LHCN-M2 (cell line): ENCODE data around the gene VEGFD. TPM values are rescaled to one million over a fixed set of nuclear protein-coding genes. Genes with fewer than 3 reads are reported as not detected.

Experiments
- DNase-seq: peaks from one replicate; pipeline ENCODE4 v3.0.0-alpha.2; 2012; ENCODE audit warnings: low read depth
- total RNA-seq: library from RNA; depleted of rRNA; stranded (reverse); fragments of >200 nt; gene quantifications from 2 replicates; pipeline ENCODE4 v1.2.3, GENCODE V29; 2014

VEGFD gene
- total RNA-seq, 1 experiment from 2014 or later = not detected

DNA sequence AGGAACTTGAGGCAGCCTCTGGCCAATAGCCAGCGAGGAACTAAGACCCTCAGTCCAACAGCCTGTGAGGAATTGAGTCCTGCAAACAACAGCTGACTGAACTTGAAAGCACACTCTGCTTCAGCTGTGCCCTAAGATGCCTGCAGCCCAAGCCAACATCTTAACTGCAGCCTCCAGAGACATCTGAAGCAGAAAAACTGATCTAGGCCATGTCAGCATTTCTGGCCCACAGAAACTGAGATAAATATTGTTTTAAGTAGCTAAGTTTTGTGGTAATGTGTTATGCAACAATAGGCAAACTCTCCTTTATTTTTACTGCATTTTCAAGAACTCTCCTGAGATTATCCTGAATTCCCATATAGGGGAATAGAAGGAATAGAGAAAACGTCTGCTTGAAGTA lies 24.5 kb downstream of the VEGFD start:
- no peak for DNase-seq

DNA sequence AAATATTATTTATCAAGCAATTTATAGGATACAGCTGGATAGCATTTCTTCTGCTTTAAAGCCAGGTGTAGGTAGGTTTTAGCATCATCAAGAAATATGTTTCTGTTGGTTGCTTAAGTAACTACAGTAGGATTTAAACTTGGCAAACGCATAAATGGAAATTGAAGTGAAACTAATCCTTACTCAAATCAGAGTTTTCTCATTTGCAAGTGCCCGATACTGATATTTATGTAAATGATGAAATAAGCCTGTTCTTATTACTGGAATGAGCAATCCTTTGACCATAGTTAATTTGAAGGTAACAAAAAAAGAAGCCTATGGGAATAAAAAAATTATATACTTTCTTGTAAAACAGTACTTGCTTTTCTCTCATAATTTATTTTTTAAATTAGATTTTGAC lies 25.7 kb downstream of the VEGFD start:
- DNase-seq = no peak

DNA sequence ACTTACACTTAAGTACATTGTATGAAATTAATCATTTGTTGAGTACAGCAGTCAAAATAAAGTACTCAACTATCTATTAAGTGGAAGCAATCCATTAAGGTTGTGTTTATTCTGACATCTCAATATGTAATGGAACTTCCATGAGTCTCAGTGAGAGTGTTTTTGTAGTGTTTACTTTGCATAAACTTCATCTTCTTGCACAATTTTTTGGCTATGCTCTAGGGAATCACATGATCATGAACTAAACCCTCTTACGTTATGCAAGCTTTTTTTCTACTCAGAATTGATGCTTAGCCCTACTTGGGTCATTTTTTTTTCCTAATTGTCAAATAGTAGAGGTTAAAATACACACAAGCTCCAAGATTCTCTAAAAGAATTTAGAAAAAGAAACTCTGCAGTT lies 27.8 kb downstream of the VEGFD start:
- DNase-seq = peak; percentile 13

DNA sequence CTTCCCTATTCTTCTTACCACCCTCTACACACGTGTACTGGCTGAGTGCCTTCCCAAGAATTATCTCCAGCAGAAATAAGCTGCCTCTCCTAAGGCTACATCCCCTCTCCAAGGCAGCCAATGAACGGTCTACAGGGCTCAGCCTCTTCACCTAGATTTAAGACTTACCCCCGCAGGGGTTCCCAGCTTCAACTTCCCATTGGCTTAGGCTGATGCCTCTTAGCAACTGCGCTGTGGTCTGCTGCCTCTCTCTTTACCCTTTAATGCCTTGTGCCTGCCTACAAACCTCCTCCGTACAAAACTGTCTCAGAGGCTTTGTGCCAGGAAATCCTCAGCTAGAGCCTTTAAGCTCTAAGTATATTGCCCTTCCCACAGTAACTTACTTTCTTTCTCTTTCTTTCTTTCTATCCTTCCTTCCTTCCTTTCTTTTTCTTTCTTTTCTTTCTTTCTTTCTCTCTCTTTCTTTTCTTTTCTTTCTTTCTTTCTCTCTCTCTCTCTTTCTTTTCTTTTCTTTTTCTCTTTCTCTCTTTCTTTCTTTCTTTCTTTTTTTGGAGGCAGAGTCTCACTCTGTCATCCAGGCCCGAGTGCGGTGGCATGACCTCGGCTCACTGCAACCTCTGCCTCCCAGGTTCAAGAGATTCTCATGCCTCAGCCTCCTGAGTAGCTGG lies 33.8 kb downstream of the VEGFD start:
- DNase-seq = no peak

DNA sequence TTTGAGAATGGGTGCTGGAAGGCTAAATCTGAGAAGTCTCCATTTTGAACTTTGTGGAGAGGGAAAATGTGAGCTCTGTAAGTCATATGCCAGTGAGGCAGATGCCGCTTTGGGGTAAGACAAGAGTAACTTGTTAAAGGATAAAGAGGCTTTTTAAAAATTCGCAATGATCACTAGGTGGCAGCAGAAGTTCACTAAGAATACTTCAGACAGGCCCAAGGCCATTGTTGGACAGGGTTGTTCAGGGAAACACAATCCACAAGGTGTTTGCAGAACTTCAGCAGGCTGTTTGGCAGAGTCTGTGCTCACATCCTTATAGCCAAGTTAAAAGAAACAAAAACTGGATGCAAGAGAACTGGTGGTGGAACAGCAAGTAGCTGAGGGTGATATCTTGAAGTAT lies 35.2 kb downstream of the VEGFD start:
- peak; percentile 50 for DNase-seq

DNA sequence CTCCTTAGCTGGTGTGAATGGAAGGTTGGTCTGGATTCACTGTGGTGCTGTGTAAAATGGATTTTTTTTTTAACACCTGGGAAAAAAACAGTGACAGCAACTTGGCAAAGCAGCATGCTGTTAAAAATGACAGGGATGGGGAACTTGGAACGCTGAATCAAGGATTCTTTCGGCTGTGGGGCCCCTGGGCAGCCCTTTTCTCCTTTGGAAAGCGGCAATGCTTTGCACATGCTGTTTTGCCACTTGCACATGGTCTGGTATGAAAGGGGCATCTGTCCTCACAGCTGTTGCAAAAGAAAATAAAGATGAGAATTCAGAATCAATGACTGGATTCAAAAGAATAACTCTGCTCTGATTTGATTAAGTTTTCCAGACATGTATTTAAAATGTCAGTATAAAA lies 38.2 kb downstream of the VEGFD start:
- no peak for DNase-seq

DNA sequence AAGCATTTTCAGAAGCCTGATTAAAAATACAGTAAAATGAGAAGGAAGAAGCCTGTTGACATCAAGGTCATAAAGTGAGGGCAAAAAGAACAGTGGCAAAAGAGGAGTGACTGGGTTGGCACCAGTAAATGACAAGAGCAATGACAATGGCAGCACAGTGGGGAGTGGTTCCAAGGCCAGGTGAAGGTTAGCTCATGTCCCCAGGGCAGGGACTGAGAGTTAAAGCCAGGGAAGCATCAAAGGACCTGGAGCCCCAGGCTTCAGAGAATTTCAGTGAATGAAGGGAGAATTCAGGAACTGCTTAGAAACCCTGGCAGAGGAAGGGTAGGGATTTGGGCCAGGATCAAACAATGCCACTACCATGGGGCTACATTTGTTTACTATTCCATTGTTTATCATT lies 40.1 kb downstream of the VEGFD start:
- DNase-seq = no peak

DNA sequence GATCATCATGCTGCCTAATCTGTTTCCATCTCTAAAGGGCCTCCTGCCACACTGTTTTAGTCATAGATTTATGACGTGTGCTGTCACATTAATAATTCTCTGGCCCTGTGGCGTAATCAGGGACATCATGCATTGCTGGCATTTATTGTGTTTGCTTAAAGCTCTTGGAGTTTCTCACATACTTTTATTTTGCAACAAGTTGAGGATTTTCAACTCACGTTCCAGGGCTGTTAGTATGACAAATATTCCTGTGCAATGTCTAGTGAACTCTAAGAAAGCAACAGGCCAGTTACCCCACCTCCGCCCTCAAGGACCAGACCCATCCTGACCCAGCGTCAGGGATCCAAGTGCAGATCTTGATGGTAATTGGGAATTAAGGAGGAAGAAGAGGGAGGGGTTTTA lies 41.1 kb downstream of the VEGFD start:
- peak; percentile 14 for DNase-seq

DNA sequence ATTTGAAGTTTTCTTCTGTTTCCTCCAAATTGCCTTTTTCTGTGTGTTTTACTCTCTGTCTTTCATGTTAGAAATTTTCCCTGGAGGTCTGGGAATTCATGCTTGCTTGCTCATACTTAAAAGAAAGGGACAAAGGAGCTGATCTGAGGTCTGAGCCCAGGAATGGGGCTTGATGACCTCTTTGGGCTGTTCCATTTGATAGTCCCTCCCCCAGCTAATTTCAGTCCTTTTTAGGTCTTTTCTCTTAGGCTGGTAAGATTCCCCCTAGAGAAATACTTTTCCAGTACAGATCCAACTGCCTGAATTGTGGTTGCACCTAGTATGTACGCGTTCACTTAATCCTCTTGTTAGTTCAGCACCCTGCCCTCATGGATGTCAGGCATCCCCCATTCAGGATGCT lies 43.3 kb downstream of the VEGFD start:
- DNase-seq = no peak

DNA sequence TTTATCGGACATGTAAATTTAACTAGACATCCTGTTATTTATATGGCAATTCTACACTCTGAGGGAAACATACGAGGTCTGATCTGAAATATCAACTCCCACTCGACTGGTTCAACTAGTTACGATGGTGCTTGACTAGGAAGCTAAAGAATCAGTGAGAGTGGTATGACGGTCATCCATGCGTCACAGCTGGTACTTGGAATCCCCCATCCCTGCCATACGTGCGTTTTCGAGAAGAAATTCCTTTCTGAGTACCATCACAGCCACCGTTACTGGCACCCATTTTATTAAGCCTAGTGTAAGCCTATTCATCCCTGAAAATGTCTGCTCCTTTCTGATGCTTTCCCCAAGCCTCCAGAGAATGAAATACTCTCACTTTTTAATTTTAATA lies 48.2 kb downstream of the VEGFD start:
- DNase-seq = peak; percentile 33

DNA sequence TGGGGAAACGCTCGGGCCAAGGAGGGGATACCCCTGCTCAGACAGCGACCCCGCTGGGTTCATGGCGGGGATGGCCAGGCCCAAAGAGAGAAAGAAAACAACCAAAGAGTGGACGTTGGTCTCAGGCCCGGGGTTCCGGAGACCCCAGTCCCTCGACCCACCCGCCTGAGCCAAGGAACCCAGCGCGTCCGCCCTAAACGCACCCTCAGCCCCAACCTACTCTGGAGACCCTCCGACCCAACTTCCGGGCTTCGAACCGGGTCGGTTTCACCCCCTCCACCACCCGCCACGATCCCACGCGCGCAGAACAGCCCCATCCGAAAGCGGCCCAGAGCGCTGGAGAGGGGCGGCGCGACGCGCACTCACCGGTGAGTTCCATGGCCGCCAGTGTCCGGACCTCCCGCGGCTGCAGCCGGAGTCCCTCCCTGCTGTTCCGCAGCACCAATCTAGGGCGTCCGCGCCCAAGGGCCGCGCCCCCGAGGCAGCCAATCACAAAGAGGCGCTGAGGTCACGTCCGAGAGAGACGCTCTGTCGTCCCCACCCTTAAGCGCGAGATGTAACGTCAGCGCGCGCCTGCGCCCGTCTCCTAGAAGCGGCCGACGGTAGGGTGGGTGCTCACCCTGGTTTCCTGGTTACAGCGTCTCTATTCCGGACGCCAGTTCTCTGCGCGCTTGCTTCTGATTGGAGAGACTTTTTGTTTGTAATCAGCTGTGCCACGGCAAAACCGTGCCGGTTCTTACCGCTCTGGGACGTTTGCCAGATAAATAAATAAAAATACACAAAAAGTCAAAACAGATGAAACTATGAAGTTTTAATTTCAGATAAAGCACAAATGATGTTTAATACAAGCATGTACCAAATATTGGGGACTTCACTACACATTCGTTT lies 48.8 kb downstream of the VEGFD start, which contains the start of gene PIGA:
Gene PIGA (minus strand): TSS at position 389 of the 888 bp plus-strand sequence. CDS start 3,593 bp downstream, outside the sequence.
- DNase-seq = peak; percentile 95

DNA sequence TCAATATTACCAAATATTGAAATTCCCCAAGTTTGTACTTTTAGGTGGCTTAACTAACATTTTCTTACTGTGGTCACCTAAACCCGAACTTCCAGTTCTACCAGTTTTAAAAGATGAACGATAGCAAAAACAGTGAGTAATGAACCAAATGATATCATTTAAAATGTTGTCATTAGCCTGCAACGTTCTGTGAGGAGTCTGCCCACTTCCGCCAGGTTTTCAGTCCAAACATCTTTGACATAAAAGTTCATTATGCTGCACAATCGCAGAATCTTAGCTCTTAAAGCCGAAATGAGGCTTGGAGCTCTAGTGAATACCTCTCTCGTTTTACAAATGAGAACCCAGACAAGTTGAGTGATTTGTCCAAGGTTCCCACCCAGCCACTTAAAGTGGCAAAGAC lies 49.7 kb downstream of the VEGFD start:
- no peak for DNase-seq

DNA sequence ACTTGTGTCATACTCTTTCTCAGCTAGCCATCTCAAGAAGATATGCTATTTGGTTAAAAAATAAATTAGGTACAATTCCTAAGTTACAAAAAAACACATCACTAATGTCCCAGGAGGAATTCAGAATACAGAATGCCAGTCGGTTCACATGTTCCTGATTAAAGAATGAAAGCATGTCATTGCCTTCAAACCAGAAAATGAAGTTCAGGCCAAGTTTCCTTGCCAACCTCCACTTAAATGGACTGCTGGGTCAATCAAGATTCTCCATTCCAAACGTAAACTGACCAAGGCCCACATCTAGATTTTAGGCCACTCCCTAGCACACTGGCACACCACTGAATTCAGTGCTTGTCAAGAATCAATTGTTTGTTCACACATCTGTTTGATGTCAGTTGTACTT lies 55.4 kb downstream of the VEGFD start:
- no peak for DNase-seq

DNA sequence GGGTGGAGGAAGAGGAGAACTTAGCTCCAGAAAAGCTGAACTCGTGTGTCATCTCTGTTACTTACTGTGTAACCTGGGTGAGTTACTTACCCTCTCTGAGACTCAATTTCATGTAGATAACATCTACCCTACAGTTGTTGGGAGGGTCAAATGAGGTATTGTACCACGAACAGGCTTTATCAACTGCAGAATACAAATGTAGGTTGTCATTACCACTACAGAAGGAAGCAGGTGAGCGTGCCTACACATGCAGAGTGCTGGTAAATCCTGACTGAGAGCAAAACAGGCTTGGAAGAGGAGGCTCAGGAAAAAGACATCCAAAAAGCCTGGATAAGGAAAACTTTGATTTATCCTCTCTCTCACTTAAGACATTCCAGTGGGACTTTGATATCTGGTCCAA lies 56.1 kb downstream of the VEGFD start:
- no peak for DNase-seq

DNA sequence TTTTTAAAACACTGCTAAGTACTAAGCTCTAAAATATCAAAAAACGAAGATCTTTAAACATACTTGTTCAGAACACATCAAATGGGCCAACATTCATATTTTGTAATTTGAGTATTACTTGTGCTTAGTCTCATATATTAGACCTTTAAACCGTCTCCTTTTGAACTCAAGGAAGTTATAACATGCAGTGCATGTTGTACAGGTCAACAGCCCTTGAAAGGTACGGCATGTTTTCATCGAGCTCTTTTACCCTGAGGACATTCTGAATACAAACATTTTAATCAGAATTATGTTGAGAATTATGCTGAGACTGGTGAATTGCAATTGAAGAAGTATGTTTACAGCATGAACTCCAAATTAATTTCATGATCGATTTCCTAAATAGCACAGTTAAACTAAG lies 61.7 kb downstream of the VEGFD start:
- no peak for DNase-seq

DNA sequence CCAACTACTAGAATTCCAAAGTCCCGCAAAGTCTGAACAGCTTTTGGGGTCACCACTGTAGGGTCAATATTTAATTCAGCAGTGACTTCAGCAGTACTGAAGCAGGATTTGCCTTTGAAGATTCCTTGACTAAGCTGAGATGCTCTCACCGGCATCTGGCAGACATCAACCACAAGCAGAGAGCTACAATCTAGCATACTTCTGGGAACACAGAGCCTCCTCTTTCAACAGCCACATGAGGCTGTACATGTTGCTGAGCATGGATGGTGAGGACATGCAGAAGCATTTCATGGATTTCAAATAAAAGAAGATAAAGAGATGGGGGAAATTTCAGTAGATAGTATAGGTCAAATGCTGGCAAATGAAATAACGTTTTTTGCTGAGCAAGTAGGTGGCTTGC lies 62.1 kb downstream of the VEGFD start:
- DNase-seq = no peak

DNA sequence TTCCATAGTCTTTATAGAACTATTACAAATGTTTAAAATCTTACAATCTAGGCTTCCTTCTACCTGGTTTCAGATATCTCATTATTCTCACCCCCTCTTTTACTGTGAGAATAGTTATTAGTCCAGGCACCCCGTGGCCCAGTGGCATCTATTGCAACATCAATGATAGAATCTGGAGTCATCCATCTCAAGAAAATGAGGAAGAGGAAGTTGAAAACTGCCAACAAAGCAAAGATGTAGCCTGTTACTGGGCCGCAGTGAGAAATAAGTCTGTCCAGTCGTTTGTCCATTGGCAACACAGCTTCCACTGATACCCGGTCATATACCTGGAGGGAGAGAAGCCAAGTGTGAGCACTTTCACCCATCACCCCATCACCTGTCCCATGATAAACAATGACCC lies 62.8 kb downstream of the VEGFD start:
- no peak for DNase-seq

DNA sequence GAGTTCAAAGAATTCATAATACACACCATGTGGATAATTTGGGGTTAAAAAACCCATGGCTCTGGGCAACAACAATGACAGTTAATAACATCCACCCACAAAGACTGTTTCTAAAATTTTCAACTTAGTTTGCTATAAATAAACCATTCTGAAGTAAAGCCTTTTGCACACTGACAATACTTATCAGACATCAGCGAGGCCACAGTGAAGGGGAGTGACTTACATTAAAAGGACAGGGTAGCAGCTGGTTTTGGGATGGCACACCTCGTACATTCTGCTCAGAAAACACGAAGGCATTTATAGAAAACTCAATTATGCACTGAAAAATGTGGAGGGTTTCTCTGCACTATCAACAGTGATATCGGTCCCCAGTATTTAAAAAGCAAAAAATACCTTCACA lies 63.9 kb downstream of the VEGFD start:
- DNase-seq = no peak

DNA sequence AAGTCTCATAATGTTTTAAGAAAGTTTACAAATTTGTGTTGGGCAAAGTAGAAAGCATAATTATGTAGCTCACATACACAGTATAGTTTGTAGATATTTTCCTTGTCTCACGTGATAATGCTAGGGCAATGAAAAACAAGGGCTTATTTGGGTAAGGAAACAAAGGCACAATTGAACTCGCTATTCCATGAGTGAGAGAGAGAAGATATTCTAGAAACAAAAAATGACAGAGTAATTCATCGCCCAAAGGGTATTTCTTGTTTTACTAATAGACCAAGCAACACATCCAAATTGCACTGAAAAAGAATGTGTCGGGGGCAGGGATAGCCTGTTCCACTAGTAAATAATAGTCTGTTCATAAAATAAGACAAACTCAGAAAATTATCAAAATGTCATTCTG lies 65.1 kb downstream of the VEGFD start:
- DNase-seq = no peak

DNA sequence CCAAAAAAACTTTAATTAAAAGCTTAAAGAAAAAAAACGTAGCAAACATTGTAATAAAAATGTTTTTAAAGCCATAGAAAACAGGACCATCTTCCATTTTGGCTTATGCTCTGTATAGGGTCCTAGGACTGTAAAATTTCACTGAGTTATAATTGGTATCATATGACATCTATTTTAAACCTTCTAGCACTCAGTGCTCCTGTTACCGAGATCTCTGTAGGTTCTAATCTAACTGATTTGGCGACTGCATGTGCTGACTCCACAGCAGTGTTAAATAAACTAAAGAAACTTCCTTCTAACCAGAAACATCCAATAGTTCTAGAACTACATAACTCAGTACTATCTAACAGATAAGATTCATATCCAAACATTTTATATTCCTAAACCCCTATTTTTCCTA lies 68.7 kb downstream of the VEGFD start, which contains the start of gene ASB11:
Gene ASB11 (minus strand): TSS at position 132 of the 400 bp plus-strand sequence. CDS start 35 bp downstream, at position 97.
- no peak for DNase-seq

DNA sequence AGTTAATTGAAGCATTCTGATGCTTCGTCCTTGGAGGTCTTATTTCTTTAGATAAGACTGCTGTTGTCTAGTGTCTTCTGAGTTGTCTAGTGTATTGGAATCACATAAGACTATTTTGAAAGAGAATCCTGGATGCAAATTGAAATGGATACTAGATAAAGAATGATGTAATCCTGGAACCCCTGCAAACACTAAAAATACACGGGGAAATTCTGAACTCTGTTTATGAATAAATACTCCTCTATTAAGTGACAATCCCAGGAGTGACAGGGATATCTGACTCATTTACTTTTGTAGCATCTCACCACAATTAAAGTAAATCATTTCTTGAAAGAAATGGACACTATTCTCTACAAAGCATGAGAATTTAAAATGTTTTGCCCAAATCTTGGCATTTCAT lies 69.7 kb downstream of the VEGFD start:
- DNase-seq = no peak

DNA sequence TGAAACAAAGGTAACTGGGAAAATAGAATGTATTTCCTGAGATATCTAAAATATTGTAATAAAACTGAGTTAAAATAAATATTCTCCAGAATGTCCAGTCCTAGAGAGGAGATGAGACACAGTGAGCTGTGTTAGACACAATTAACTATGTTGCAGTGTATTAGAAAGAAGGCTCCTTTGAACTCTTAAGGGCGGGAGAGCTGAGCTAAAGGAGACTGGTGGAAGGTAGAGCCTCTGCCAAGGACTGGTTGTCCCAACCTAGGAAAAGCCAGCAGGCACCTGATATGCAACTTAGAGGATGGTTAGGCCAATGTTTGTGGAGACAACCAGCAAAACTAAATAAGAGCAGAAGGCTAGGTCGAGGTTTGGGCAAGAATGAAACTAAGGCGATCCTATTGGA lies 73.1 kb downstream of the VEGFD start:
- DNase-seq = no peak

DNA sequence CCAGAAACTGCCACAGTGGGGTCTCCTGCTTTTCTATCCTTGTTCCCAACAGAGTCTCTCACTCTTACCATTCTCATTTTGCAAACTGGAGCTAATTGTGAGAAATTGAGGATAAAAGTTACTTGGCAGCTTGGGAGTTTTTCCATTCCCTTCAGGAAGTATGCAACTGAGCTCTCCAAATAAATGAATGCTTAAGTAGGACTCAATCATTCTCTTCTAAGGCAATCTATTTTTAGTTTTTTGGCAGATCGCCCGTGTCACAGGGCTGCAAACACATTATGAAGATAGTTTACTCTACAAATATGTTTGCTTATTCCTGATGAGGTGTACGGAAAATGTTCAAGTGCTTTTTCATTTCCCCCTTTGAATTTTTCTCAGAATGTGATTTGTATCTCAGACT lies 74.1 kb downstream of the VEGFD start:
- DNase-seq = no peak
